ENCODE results near the gene LDHAL6B.
A peak's percentile ranks its signal among the peaks of the same experiment; 100 is the strongest.
"Not testable (repeated sequence)": the region's sequence is repeated elsewhere in the genome, so short reads cannot be mapped to it uniquely, and the experiment has no call there.

LDHAL6B gene

DNA sequence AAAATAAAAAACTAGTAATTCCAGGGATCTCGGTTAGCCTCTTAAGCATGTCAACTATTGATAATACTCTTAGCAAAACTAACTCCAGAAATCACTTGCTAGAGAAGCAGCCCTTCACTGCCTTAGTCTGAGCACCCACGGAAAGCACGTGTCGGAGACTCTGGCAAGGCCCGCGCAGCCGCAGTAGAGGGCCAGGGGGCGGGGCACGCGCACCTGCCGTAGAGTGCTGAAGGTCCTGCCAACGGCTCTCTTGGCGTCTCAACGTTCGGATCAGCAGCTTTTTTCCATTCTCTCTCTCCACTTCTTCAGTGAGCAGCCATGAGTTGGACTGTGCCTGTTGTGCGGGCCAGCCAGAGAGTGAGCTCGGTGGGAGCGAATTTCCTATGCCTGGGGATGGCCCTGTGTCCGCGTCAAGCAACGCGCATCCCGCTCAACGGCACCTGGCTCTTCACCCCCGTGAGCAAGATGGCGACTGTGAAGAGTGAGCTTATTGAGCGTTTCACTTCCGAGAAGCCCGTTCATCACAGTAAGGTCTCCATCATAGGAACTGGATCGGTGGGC, at the start of gene LDHAL6B:
Gene LDHAL6B (plus strand): TSS at position 221 of the 561 bp plus-strand sequence. CDS start 98 bp downstream, at position 319.
- no peak for DNase-seq (ENCODE audit: low spot score)

DNA sequence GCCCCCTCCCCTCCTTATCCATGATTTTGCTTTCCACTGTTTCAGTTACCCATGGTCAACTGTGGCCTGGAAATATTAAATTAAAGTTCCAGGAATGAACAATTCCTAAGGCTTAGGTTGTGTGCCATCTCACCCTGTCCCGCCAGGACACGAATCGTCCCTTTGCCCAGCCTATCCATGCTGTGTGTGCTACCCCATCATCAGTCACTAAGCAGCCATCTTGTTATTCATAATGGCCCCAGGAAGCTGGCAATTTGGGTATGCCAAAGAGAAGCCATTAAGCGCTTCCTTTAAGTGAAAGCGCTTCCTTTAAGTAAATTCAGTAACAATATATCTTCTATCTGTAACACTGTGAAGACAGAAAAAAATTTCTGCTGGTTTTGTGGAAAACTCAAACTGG, 49.2 kb upstream of the LDHAL6B start:
- DNase-seq (ENCODE audit: low spot score) = no peak

GRCh38 chr15:59157840-59158700, 48.6 kb upstream of the LDHAL6B start:
- DNase-seq (ENCODE audit: low spot score) = no peak

GRCh38 chr15:59158701-59159034, 48.0 kb upstream of the LDHAL6B start:
- no peak for DNase-seq (ENCODE audit: low spot score)

GRCh38 chr15:59159210-59159609, 47.4 kb upstream of the LDHAL6B start:
- no peak for DNase-seq (ENCODE audit: low spot score)

DNA sequence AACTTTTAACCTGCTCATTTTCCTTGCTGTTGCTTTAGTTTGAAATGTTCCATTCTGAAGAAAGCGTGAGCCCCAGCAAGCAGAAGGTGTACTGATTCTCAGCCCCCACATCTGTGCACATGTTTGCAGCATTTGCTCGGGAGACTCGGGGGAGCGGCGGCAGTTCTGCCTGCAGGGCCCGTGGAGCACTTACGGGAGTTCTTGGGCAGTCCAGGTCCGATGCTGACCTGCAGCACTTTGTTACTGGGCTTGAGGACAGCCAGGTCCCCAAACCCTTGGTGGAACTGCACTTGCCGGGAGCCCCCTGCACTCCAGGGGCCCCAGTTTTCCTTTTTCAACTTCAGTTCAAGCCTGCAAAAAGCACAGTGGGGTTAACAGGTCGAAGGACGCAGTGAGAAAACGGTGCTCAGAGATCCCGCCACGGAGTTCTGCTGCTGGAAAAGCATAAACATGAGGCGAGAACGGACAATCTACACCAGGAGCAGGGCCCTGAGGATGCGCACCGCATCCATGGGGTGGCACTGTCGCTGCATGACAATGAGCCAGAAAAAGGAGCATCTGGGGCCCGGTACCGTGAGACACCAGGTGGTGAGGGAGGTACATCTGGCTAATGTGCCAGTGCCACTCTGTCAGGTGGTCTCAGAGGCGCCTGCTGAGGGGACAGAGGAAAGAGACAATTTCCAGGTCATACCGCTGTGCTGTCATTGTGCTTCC, 45.6 kb upstream of the LDHAL6B start:
- no peak for DNase-seq (ENCODE audit: low spot score)

- not testable (repeated sequence) for DNase-seq (ENCODE audit: low spot score)
These were observed 44.6 kb upstream of the LDHAL6B start for GRCh38 chr15:59162080-59162479.

- peak; percentile 20 for DNase-seq (ENCODE audit: low spot score)
These were observed 40.9 kb upstream of the LDHAL6B start for GRCh38 chr15:59165726-59166125.

DNA sequence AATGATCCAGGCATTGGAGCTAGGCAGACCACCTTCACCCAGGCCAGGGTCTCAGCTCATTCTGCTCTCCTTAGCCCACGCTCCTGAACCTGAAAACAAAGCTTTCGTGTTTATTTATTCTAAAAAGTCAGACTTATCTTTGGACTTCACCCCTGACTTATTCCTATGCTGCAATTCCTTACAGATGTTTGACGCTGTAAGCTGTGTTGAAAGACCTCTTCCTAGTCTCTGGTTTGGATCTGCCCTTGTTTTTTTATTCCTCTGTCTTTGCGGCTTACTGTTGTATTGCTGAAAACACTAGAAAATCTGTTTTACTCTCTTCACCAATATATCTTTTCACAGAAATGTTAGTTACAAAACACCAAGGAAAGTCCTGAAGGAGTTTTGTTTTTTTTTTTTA, 40.5 kb upstream of the LDHAL6B start:
- peak; percentile 44 for DNase-seq (ENCODE audit: low spot score)

DNA sequence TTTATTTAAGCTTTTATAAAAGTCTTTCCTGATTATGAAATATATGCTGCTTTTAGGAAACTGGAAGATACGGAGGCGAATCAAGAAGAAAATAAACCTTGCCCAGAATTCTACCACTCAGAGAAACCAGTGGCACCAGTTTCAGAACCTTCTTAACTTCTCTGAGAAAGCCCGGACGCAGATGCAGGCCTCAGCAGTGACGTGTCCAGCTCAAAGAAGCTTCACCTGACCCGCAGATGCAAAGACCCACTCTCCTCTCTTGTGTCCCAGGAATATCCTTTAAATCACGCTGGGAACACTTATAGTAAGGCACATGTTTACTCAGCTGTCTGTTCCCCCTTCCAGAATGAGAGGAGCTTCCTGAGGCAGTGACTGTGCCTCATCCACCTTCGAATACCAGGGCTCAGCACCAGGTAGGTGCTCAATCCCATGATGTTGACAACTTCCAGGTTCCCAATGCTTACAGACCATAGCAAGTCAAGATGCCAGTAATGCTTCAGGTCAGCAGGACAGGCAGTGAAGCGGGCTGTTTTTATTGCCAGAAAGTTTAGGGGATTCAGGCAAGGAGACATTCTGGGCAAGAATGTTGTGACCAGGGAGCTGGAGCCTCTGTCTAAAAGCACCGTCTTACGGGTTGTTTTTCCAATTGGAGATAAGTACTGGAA, 39.9 kb upstream of the LDHAL6B start:
- no peak for DNase-seq (ENCODE audit: low spot score)

- no peak for DNase-seq (ENCODE audit: low spot score)
These were observed 38.1 kb upstream of the LDHAL6B start for GRCh38 chr15:59168536-59168935.

DNA sequence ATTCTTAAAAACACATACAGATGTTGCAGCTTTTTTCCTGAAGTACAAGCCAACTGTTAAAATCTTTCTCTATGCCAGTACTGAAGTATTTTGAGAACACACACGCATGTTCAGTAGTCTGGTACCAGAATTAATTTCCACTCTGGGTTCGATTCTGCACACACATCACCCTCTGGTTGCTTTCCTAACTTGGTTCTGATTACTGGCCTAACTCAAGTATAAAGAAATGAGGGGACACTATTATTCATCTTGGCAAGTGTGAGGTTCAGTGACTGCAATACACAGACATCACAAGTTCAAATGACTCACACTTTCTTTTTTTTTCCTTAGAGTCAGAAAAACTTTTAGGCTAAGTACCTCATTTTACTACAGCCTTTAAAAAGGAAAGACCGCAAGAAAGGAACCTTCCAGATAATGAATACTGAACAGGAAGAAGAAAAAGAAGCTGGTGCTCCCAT, 37.4 kb upstream of the LDHAL6B start:
- DNase-seq (ENCODE audit: low spot score) = peak; percentile 75

GRCh38 chr15:59170295-59171066, 36.2 kb upstream of the LDHAL6B start:
- peak; percentile 77 for DNase-seq (ENCODE audit: low spot score)

- no peak for DNase-seq (ENCODE audit: low spot score)
These were observed 35.6 kb upstream of the LDHAL6B start for GRCh38 chr15:59171067-59171397.

DNA sequence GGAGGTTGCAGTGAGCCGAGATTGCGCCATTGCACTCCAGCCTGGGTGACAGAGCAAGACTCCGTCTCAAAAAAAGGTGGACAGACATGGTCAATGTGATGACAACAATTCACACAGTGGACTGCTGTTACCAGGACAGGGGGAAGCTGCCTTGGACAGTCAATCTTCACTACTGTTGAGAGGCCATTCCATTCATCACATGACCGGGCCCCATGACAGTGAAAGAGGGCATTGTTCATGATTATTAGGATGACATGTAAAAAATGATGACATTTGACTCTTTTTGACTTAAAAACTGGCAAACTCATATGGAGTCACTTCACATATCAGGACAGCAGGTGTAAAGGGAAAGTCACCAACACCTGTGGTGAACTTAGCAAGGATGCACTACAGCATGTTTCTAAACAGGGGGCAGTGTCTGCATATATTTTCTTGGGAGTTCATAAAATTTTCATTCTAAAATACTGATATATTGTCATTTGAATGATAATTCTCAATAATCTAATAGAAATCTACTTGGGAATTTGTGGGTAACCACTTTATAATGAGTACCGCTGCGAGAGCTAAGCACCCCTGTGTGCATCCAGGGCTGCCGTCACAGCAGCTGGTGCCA, 34.2 kb upstream of the LDHAL6B start:
- DNase-seq (ENCODE audit: low spot score) = no peak

- DNase-seq (ENCODE audit: low spot score) = no peak
These were observed 33.4 kb upstream of the LDHAL6B start for GRCh38 chr15:59173194-59173593.

- DNase-seq (ENCODE audit: low spot score) = no peak
These were observed 32.4 kb upstream of the LDHAL6B start for GRCh38 chr15:59174151-59174834.

DNA sequence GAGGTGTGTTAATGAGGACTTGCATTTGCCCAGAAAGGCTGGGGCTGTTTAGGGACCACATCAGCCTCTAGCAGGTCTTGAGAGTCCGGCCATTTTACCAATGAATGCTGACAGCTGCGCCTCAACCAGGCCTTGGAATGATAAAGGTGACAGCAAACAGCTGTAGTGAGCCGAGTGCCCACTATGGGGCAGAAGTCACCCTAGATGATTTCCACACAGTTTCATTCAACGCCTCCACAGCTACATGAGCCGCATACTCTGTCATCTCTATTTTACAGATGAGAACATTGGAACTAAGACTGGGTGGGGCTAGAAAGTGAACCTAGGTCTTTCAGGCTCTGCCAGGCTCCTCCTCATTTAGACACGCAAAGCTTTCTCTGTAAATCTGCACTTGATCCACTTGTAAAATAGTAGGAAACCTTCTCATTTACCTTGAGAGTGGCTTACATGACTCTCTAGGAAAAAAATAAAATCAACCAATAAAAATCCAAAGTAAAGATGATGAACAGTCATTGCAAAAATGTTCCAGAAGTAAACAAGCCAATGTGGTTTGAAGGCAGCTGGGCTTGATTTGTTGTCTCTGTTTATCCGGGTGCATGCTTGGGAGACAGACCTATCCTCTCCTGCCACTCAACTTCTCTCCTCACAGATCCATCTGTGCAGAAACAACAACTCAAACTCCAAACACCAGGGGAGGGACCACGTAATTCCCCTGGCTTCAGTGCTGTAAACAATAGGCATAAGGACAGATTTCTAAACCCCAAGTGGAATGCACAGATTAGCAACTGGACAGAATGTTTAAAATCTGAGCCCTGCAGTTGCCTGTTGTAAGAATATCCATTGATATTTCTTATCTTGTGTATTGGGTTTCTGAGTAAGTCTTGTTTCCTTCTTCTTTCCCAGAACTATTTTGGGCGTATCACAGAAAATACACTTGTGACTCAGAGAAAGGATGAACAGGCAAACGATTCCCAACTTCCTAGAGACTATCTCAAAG, 31.5 kb upstream of the LDHAL6B start:
- peak; percentile 69 for DNase-seq (ENCODE audit: low spot score)

DNA sequence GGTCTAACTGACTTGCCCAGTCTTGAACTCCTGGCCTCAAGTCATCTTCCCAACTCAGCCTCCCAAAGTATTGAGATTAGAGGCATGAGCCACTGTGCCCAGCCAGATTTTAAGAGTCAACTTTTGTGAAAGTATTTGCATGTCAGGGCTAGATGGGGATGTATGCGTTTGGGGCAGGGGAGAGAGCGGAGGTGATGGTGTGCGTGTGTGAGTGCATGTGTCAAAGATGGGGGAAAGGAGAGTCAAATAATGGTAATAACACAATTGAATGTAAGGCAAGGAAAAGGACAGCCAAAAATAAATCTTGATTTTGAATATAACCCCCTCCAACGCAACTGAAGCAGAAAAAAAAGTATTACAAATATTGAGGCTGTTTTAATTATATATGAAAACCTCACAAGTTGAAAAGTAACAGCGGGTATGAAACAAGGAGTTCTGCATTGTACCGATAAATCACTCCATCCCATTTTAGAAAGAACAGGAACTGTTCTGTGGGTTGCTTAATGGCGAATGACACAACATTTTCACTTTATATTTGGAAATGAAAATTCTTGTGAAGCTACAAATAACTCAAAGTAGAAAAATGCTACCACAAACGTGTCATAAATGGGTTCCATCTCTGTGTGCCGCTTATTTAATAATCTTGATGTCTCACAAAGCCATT, 29.9 kb upstream of the LDHAL6B start:
- no peak for DNase-seq (ENCODE audit: low spot score)

Data from GM03348 (cell line).